ENCODE data around the gene C2CD4A.

The C2CD4A gene

GRCh38 chr15:62060113-62060895 lies 6.5 kb upstream of the C2CD4A start, which contains the start of gene VPS13C:
VPS13C (minus strand) TSS chr15:62060447; CDS start chr15:62060374, 73 bp downstream.
- Histone ChIP-seq H3K9me3 (ENCODE audit: control insufficient read depth in 2 of 2, low read length in 2 of 2) (no peaks in the 10 kb centered on the region), H3K4me1 (ENCODE audit: control insufficient read depth in 2 of 2, insufficient read depth in 2 of 2, low read length in 2 of 2) (peaks cover 6 to 7% of the 10 kb centered on the region in 2 donors), H3K36me3 (ENCODE audit: control insufficient read depth in 2 of 2, insufficient read depth in 2 of 2, low read length in 2 of 2) (no peaks in the 10 kb centered on the region), H3K4me3 (ENCODE audit: low read length in 2 of 2) (peak within 1 kb of the TSS; percentile 85 to 94), H3K27me3 (ENCODE audit: control insufficient read depth in 2 of 2, insufficient read depth in 2 of 2, low read length in 2 of 2) (no peaks in the 10 kb centered on the region), H3K9ac (ENCODE audit: low read depth in 1 of 2, low read length in 2 of 2) (peak within 1 kb of the TSS; percentile 84 to 91), H3K27ac (ENCODE audit: low read depth in 2 of 2, low read length in 2 of 2) (peak within 1 kb of the TSS; percentile 89 to 97)

GRCh38 chr15:62060896-62061280 lies 5.9 kb upstream of the C2CD4A start:
- no peaks in the 10 kb centered on the region for H3K27me3 ChIP-seq (ENCODE audit: control insufficient read depth in 2 of 2, insufficient read depth in 2 of 2, low read length in 2 of 2)
- H3K4me3 ChIP-seq (ENCODE audit: low read length in 2 of 2), result peak overlapping the region; percentile 85 to 94
- H3K36me3 ChIP-seq (ENCODE audit: control insufficient read depth in 2 of 2, insufficient read depth in 2 of 2, low read length in 2 of 2), result no peaks in the 10 kb centered on the region
- H3K9me3 ChIP-seq (ENCODE audit: control insufficient read depth in 2 of 2, low read length in 2 of 2), result no peaks in the 10 kb centered on the region
- H3K27ac ChIP-seq (ENCODE audit: low read depth in 2 of 2, low read length in 2 of 2), result peak overlapping the region; percentile 89 to 97
- peak overlapping the region; percentile 83 to 91 for H3K9ac ChIP-seq (ENCODE audit: low read depth in 1 of 2, low read length in 2 of 2)
- H3K4me1 ChIP-seq (ENCODE audit: control insufficient read depth in 2 of 2, insufficient read depth in 2 of 2, low read length in 2 of 2), result peaks cover 6 to 7% of the 10 kb centered on the region in 2 donors

GRCh38 chr15:62063825-62064635 lies 2.7 kb upstream of the C2CD4A start:
- Histone ChIP-seq H3K9ac (ENCODE audit: low read depth in 1 of 2, low read length in 2 of 2) (no peak overlapping the region), H3K27ac (ENCODE audit: low read depth in 2 of 2, low read length in 2 of 2) (no peak overlapping the region), H3K4me3 (ENCODE audit: low read length in 2 of 2) (no peak overlapping the region), H3K9me3 (ENCODE audit: control insufficient read depth in 2 of 2, low read length in 2 of 2) (no peaks in the 10 kb centered on the region), H3K27me3 (ENCODE audit: control insufficient read depth in 2 of 2, insufficient read depth in 2 of 2, low read length in 2 of 2) (no peaks in the 10 kb centered on the region), H3K4me1 (ENCODE audit: control insufficient read depth in 2 of 2, insufficient read depth in 2 of 2, low read length in 2 of 2) (peaks cover 12 to 13% of the 10 kb centered on the region in 2 donors), H3K36me3 (ENCODE audit: control insufficient read depth in 2 of 2, insufficient read depth in 2 of 2, low read length in 2 of 2) (no peaks in the 10 kb centered on the region)

DNA sequence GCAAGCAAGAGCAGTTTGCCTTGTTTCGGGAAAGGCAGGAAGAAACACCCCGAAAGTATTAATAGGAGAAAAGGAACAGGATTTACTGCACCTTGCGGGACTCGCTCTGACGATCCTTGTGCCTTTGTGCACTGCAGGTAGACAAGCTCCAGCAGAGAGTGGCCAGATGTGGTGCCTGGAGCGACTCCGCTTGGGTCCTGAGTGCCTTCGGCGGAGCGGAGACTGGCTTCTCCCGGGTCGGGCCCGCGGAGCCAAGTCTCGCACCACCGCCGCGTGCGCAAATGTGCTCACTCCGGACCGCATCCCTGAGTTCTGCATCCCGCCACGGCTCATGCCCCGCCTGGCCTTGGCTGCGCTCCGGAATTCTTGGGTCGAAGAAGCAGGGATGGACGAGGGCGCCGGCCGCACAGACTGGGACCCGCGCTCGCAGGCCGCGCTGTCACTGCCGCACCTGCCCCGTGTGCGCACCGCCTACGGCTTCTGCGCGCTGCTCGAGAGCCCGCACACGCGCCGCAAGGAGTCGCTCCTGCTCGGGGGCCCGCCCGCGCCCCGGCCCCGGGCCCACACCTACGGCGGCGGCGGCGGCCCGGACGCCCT lies 769 bp downstream of the C2CD4A start:
- no peak overlapping the region for H3K27ac ChIP-seq (ENCODE audit: low read depth in 2 of 2, low read length in 2 of 2)
- H3K9ac ChIP-seq (ENCODE audit: low read depth in 1 of 2, low read length in 2 of 2), result peak overlapping the region in 1 of 2 donors; percentile 38

DNA sequence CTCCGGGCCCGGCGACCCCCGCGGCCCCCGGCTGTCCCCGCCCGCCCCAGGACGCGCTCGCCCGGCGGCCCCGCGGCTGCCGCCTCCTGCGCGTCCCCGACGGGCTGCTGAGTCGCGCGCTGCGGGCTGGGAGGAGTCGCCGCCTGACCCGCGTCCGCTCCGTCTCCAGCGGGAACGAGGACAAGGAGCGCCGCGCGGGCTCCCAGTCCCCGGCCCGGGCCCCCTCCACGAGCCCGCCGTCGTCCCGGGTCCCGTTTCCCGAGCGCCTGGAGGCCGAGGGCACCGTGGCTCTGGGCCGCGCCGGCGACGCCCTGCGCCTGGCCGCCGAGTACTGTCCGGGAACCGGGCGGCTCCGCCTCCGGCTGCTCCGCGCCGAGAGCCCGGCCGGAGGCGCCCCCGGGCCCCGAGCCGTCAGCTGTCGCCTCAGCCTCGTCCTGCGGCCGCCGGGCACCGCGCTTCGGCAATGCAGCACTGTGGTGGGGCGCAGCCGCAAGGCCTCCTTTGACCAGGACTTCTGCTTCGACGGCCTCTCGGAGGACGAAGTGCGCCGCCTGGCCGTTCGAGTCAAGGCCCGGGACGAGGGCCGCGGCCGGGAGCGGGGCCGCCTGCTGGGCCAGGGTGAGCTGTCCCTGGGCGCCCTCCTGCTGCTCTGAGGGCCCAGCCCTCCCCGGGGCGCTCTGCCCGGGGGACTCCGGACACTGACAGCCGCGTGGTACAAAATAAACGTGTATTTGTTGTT lies 1.5 kb downstream of the C2CD4A start:
- Histone ChIP-seq H3K4me1 (ENCODE audit: control insufficient read depth in 2 of 2, insufficient read depth in 2 of 2, low read length in 2 of 2) (peaks cover 7 to 11% of the 10 kb centered on the region in 2 donors), H3K27ac (ENCODE audit: low read depth in 2 of 2, low read length in 2 of 2) (peak overlapping the region in 1 of 2 donors; percentile 65), H3K4me3 (ENCODE audit: low read length in 2 of 2) (peak overlapping the region; percentile 60 to 70), H3K9me3 (ENCODE audit: control insufficient read depth in 2 of 2, low read length in 2 of 2) (no peaks in the 10 kb centered on the region), H3K27me3 (ENCODE audit: control insufficient read depth in 2 of 2, insufficient read depth in 2 of 2, low read length in 2 of 2) (no peaks in the 10 kb centered on the region), H3K36me3 (ENCODE audit: control insufficient read depth in 2 of 2, insufficient read depth in 2 of 2, low read length in 2 of 2) (no peaks in the 10 kb centered on the region), H3K9ac (ENCODE audit: low read depth in 1 of 2, low read length in 2 of 2) (peak overlapping the region in 1 of 2 donors; percentile 71)

More for the DNA sequence above, 769 bp downstream of the C2CD4A start:
- no peaks in the 10 kb centered on the region for H3K36me3 ChIP-seq (ENCODE audit: control insufficient read depth in 2 of 2, insufficient read depth in 2 of 2, low read length in 2 of 2)
- H3K4me3 ChIP-seq (ENCODE audit: low read length in 2 of 2), result peak overlapping the region; percentile 70 to 71
- H3K27me3 ChIP-seq (ENCODE audit: control insufficient read depth in 2 of 2, insufficient read depth in 2 of 2, low read length in 2 of 2), result no peaks in the 10 kb centered on the region
- H3K4me1 ChIP-seq (ENCODE audit: control insufficient read depth in 2 of 2, insufficient read depth in 2 of 2, low read length in 2 of 2), result peaks cover 7 to 11% of the 10 kb centered on the region in 2 donors
- H3K9me3 ChIP-seq (ENCODE audit: control insufficient read depth in 2 of 2, low read length in 2 of 2), result no peaks in the 10 kb centered on the region

- Histone ChIP-seq H3K27ac (ENCODE audit: low read depth in 2 of 2, low read length in 2 of 2) (peak overlapping the region in 1 of 2 donors; percentile 65), H3K9me3 (ENCODE audit: control insufficient read depth in 2 of 2, low read length in 2 of 2) (no peaks in the 10 kb centered on the region), H3K36me3 (ENCODE audit: control insufficient read depth in 2 of 2, insufficient read depth in 2 of 2, low read length in 2 of 2) (no peaks in the 10 kb centered on the region), H3K9ac (ENCODE audit: low read depth in 1 of 2, low read length in 2 of 2) (peak overlapping the region in 1 of 2 donors; percentile 71), H3K27me3 (ENCODE audit: control insufficient read depth in 2 of 2, insufficient read depth in 2 of 2, low read length in 2 of 2) (no peaks in the 10 kb centered on the region), H3K4me3 (ENCODE audit: low read length in 2 of 2) (peak overlapping the region; percentile 60 to 70), H3K4me1 (ENCODE audit: control insufficient read depth in 2 of 2, insufficient read depth in 2 of 2, low read length in 2 of 2) (peaks cover 7 to 11% of the 10 kb centered on the region in 2 donors)
These were observed 2.0 kb downstream of the C2CD4A start for GRCh38 chr15:62068810-62069167.

GRCh38 chr15:62069551-62069950 lies 2.8 kb downstream of the C2CD4A start:
- no peaks in the 10 kb centered on the region for H3K36me3 ChIP-seq (ENCODE audit: control insufficient read depth in 2 of 2, insufficient read depth in 2 of 2, low read length in 2 of 2)
- no peaks in the 10 kb centered on the region for H3K27me3 ChIP-seq (ENCODE audit: control insufficient read depth in 2 of 2, insufficient read depth in 2 of 2, low read length in 2 of 2)
- no peak overlapping the region for H3K9ac ChIP-seq (ENCODE audit: low read depth in 1 of 2, low read length in 2 of 2)
- H3K4me3 ChIP-seq (ENCODE audit: low read length in 2 of 2), result no peak overlapping the region
- H3K27ac ChIP-seq (ENCODE audit: low read depth in 2 of 2, low read length in 2 of 2), result no peak overlapping the region
- H3K9me3 ChIP-seq (ENCODE audit: control insufficient read depth in 2 of 2, low read length in 2 of 2), result no peaks in the 10 kb centered on the region
- H3K4me1 ChIP-seq (ENCODE audit: control insufficient read depth in 2 of 2, insufficient read depth in 2 of 2, low read length in 2 of 2), result peaks cover 7 to 11% of the 10 kb centered on the region in 2 donors

DNA sequence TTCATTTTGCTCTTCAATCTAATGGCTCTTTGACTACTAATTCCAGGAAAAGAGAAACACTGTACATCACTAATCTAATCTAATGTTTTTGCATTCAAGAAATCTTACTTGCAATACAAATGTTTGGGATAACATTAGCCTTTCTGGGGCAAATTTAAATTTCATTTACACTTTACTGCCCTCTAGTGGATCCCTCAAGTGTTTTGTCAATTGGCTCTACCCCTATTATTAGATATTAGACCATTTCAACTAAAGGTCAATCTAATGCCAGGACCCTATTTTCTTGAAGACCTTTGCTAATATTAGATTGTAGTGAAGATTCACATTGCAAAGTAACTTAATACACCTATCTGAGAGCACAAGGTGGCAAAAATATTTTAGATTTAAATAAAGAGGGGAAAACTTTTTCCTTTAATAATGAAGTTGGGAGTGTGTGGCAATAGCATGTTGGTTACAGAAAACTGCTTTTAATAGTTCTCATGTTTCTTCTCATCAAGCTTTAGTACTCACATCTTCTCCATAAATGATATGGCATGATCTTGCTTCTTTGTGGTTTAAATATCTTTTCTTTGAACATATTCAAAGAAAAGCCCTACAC lies 5.0 kb downstream of the C2CD4A start:
- Histone ChIP-seq H3K9me3 (ENCODE audit: control insufficient read depth in 2 of 2, low read length in 2 of 2) (no peaks in the 10 kb centered on the region), H3K36me3 (ENCODE audit: control insufficient read depth in 2 of 2, insufficient read depth in 2 of 2, low read length in 2 of 2) (no peaks in the 10 kb centered on the region), H3K27me3 (ENCODE audit: control insufficient read depth in 2 of 2, insufficient read depth in 2 of 2, low read length in 2 of 2) (no peaks in the 10 kb centered on the region), H3K9ac (ENCODE audit: low read depth in 1 of 2, low read length in 2 of 2) (no peak overlapping the region), H3K27ac (ENCODE audit: low read depth in 2 of 2, low read length in 2 of 2) (no peak overlapping the region), H3K4me3 (ENCODE audit: low read length in 2 of 2) (no peak overlapping the region), H3K4me1 (ENCODE audit: control insufficient read depth in 2 of 2, insufficient read depth in 2 of 2, low read length in 2 of 2) (peaks cover 6 to 11% of the 10 kb centered on the region in 2 donors)

DNA sequence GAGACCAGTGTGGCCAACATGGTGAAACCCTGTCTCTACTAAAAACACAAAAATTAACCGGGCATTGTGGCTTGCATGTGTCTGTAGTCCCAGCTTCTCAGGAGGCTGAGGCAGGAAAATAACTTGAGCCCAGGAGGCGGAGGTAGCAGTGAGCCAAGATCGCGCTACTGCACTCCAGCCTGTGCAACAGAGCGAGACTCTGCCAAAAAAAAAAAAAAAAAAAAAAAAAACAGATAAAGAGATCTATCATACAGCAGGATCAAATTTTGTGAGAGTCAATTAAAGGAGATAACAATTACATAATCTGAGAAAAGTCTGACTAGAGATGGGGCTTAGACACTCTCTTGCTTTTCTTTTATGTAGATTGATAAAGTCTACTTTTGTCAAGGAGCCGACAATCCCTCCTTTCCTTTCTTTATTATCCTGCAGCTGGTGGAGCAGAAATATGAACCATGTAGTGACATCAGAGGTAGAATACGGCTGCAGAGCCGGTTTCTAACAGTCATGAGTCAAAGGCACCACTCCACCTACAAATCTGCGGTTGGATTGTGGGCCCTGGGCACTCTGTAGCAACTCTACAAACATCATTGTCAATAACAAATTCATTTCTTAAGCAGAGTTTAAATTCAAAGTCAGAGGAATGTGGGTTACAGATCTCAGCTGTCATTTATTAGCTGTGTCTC lies 9.0 kb downstream of the C2CD4A start:
- H3K27ac ChIP-seq (ENCODE audit: low read depth in 2 of 2, low read length in 2 of 2), result no peak overlapping the region
- H3K27me3 ChIP-seq (ENCODE audit: control insufficient read depth in 2 of 2, insufficient read depth in 2 of 2, low read length in 2 of 2), result no peaks in the 10 kb centered on the region
- no peaks in the 10 kb centered on the region for H3K4me1 ChIP-seq (ENCODE audit: control insufficient read depth in 2 of 2, insufficient read depth in 2 of 2, low read length in 2 of 2)
- H3K36me3 ChIP-seq (ENCODE audit: control insufficient read depth in 2 of 2, insufficient read depth in 2 of 2, low read length in 2 of 2), result no peaks in the 10 kb centered on the region
- no peak overlapping the region for H3K4me3 ChIP-seq (ENCODE audit: low read length in 2 of 2)
- no peaks in the 10 kb centered on the region for H3K9me3 ChIP-seq (ENCODE audit: control insufficient read depth in 2 of 2, low read length in 2 of 2)
- no peak overlapping the region for H3K9ac ChIP-seq (ENCODE audit: low read depth in 1 of 2, low read length in 2 of 2)

Measured in mucosa of rectum (tissue), 2 donors.